LNCAP (cell line): ENCODE results near the gene KCNE1.

Experiments used
- TF ChIP-seq, protein P1 (sequence below): fragments of 450-650 bp; IDR thresholded peaks from 2 replicates; pipeline ENCODE4 v1.5.1; 2017; ENCODE audit warnings: mild to moderate bottlenecking

KCNE1 gene

GRCh38 chr21:34533938-34534337 lies 21.9 kb upstream of the KCNE1 start:
- TF ChIP-seq, protein P1, sequence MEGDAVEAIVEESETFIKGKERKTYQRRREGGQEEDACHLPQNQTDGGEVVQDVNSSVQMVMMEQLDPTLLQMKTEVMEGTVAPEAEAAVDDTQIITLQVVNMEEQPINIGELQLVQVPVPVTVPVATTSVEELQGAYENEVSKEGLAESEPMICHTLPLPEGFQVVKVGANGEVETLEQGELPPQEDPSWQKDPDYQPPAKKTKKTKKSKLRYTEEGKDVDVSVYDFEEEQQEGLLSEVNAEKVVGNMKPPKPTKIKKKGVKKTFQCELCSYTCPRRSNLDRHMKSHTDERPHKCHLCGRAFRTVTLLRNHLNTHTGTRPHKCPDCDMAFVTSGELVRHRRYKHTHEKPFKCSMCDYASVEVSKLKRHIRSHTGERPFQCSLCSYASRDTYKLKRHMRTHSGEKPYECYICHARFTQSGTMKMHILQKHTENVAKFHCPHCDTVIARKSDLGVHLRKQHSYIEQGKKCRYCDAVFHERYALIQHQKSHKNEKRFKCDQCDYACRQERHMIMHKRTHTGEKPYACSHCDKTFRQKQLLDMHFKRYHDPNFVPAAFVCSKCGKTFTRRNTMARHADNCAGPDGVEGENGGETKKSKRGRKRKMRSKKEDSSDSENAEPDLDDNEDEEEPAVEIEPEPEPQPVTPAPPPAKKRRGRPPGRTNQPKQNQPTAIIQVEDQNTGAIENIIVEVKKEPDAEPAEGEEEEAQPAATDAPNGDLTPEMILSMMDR = no peak

- TF ChIP-seq, protein P1 = no peak
Measured at GRCh38 chr21:34531399-34531798, 19.4 kb upstream of the KCNE1 start.

GRCh38 chr21:34530261-34530660 lies 18.3 kb upstream of the KCNE1 start:
- TF ChIP-seq, protein P1 = no peak

DNA sequence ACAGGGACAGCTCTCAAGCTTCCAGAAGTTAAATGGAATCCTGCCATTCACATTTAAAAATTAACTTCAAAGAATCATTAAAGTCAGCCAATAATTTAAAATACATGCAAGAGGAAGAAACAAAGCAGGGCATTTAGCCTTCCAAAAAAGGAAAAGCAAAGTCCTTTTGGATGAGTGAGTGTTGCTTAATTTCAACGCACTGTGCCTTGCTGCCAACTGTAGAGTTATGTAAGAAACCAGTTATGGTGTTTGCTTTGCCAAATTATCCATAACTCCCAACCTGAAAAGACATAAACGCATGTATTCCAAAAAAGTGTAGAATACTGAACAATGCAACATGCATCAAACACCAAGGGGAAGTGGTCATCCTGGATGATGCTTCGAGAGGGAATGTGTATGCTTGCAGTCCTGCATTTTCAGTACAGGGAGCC lies 16.1 kb upstream of the KCNE1 start:
- TF ChIP-seq, protein P1 = no peak

- TF ChIP-seq, protein P1 = no peak
Measured at GRCh38 chr21:34526618-34527290, 14.7 kb upstream of the KCNE1 start.

GRCh38 chr21:34526241-34526617 lies 14.2 kb upstream of the KCNE1 start:
- TF ChIP-seq, protein P1 = no peak

DNA sequence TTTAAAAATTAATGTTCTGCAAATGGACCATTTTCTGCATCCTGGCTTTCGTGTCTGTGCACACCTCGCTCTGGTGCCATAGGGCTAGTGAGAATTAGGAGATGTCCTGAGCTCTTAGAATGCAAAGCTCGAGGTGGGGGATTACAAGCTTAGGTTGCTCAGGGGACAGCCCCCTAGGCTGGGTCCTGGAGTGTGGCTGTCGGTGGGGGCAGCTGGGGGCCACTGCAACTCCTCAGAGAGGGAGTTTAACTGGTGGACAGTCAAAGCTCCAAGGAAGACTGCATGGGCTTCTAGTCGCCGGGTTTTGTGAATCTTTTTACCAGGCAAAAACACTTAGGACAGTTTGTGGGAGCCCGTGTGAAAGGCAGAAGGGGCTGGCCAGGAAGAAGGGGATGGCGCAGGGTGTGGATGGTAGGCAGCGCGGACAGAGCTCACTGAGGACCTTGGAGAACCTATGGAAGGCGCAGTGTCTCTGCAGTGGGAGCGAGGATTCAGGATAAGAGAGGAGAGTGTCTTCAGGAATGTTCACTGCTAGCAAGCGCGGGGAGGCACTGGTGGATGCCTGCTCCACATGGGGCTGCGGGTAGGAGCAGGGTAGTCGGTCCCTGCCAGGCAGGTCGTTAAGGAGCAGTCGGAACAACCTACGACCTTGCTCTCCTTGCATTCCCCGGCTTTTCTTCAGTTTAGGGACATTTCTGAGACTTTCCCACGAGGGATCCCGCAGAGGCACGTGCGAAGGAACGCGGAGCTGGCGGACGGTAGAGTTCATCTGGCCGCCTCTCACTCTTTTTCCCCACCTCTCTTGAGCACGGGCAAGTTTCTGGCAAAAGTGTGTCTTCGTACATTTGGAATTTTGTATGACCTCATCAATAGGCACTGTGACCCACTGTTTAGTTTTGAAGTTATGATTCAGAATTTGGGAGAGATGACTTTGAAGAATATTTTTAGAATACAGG lies 12.9 kb upstream of the KCNE1 start:
- TF ChIP-seq, protein P1 = no peak
